ENCODE data around the gene TMEM54.

TMEM54 gene

DNA sequence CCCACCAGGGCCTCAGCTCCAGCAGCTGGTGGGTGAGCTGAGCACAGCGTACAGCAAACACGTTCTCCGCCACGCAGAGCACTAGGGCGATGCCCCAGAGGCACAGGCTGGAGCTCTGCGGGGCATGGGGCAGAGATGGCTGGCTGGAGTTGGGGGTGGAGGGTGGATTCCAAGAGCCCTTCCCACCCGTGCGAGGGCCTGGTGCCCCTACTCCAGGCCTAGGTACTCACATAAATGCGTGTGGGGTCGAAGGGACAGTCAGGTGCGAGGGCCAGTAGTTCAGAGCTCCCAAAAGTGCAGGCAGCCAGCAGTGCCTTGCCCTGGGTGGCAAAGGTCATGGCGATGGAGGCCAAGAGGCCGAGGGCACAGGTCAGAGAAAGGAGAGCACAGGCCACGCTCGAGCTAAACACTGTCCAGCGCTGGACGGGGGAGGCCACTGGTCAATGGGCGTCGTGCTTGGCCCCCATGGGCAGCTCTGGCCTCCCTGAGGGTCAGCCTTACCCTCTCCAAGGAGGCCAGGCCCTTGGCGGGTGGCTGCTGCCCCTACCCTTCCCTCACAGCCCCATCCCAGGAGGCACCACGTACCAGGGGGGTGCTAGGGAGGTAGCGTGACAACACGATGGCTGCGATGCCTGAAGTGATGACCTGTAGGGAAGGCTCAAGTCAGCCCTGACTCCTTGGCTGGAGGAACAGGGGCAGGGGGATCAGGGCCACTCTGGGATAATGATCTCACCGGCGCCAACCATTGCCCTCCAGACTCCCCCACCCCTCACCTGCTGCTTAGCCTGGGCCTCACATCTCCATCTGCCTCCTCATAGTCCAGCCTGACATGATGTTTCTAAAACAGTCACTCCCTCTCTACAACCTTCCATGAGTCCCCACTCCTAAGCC is 5.6 kb downstream of the TMEM54 start:
- no peak for DNase-seq (ENCODE audit: low spot score)

DNA sequence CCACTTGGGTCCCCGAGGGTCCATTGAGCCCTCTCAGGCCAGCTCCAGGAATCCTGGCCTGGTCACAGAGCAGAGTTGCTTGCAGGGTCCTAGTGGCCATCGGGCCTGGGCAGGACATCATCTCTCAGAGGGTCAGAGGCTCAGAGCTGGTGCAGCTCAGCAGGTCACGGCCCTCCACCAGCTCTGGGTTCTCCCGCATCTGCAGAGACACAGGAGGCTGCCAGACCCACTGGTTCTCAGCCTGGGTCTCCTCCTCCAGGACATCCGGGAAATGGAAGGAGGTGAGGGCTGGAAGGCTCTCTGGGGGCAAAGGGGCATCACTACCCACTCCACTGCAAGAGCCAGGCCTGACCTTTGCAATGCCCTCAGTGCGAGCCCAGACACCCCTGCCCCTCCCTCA is 6.5 kb downstream of the TMEM54 start:
- DNase-seq (ENCODE audit: low spot score) = no peak

GRCh38 chr1:32894019-32894600 is 7.1 kb downstream of the TMEM54 start:
- no peak for DNase-seq (ENCODE audit: low spot score)

- no peak for DNase-seq (ENCODE audit: low spot score)
These were observed 7.8 kb downstream of the TMEM54 start for GRCh38 chr1:32893198-32894018.

GRCh38 chr1:32892368-32893197 is 8.6 kb downstream of the TMEM54 start:
- peak; percentile 24 for DNase-seq (ENCODE audit: low spot score)

DNA sequence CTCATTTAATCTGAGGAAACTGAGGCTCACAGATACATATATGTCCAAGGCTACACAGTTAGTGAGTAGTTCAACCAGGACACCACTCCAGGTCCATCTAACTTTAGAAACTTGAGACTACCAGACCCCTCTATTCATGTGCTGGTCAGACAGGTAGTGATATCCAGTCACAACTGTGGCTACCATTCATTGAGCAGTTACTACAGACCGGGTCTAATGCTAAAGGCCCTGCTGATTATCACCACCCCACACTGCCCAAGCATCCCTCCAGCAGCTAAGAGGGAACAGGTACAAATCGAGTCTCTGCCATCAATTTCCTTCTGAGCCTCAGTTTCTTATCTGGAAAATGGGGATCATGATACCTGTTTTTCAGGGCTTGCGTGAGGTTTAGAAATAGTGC is 9.6 kb downstream of the TMEM54 start:
- no peak for DNase-seq (ENCODE audit: low spot score)

GRCh38 chr1:32891241-32891570 is 10.0 kb downstream of the TMEM54 start:
- no peak for DNase-seq (ENCODE audit: low spot score)

DNA sequence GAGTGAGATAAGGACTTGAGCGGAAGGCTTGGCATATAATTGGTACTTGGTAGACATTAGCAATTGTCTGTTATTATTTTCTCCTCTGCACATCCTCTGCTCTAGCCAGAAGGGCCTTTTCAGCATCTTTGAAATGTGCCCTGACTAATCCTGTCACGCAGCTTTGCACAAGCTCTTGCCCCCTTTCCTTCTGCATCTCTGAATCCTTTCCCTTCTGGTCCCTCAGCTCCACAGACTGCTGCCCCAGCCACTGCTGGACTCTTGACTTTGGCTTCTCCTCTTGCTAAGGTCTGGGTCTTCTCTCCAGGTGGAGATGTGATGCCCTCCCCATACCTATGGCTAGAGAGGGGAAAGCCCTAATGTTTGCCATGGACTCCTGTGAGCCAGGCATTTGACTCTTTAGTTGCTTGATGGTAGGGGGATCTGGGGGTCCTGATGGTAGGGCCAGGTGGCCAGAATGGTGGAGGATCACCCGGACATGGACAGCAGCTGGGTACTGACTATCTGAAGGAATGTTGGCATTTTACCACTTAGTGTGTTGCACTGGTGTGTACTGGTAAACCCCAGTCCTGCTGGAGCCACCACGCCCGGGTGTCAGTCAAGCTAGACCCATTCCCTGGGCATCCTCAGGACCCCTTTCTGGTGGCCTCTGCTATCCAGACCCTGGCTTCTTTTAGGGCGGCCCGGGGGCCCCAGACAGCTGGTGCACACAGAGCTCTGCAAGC is 10.5 kb downstream of the TMEM54 start:
- no peak for DNase-seq (ENCODE audit: low spot score)

DNA sequence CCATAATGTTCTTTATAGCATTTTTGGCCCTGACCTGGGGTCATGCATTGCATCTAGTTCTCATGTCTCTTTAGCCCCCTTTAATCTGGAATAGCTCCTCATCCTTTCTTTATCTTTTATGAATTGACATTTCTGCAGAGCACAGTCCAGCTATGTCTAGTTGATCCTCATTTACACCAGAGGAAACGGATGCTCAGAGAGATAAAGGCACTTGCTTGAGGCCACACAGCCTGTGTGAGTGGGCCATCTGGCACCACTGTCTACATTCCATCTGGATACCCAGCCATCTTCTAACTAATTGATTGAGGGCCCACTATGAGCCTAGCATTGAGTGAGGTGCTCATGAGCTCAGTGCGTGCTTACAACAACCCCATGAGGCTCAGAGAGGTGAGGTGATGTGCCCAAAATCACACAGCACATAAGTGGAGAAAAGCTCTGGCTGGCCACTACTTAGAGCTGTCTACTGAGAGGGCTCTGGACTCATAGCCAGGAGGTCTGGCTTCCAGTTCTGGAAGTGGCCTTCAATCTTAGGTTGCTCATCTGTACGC is 11.4 kb downstream of the TMEM54 start:
- DNase-seq (ENCODE audit: low spot score) = no peak

DNA sequence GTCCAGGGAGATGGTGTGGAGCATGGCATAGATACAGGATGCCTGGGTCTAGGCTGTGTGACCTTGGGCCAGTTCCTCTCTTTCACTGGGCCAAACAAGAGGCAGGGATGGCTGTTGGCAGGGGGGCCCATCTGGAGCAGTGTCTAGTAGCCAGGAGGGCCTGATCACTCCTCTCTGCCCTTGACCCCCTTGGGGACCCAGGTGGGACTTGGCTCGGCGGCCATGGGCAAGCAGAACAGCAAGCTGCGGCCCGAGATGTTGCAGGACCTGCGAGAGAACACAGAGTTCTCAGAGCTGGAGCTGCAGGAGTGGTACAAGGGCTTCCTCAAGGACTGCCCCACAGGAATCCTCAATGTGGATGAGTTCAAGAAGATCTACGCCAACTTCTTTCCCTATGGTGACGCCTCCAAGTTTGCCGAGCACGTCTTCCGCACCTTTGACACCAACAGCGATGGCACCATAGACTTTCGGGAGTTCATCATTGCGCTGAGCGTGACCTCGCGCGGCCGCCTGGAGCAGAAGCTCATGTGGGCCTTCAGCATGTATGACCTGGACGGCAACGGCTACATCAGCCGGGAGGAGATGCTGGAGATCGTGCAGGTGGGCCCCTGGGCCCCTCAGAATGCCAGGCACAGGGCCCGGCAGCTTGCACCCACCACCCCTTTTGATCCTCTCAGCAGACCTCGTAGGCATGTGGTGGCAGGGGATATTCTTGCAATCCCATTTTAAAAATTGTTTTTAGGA is 12.3 kb downstream of the TMEM54 start:
- no peak for DNase-seq (ENCODE audit: low spot score)

- no peak for DNase-seq (ENCODE audit: low spot score)
These were observed 13.1 kb downstream of the TMEM54 start for GRCh38 chr1:32888134-32888533.

DNA sequence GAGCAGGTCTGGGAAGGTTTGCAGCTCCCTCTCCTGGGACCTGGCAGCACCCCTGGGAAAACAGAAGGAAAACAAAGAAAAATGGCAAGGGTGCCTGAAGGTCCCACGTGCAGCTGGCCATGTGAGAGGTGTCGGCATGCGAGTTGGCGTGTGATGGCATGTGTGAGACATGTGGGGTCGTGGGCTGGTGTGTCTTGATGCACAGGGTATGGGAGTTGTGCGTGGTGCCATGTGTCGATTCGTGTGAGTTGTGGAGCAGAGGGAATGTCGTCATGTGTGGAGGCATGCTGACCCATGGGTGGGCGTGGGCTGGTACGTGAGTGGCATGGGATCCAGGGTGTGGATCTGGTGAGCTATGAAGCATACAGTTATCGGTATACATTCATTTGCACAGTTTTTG is 13.6 kb downstream of the TMEM54 start:
- DNase-seq (ENCODE audit: low spot score) = no peak

- DNase-seq (ENCODE audit: low spot score) = no peak
These were observed 14.3 kb downstream of the TMEM54 start for GRCh38 chr1:32886828-32887414.

GRCh38 chr1:32886004-32886827 is 15.0 kb downstream of the TMEM54 start, which contains the start of gene HPCA:
Gene HPCA, plus strand, starts transcription at chr1:32886491. Its CDS starts 2,408 bp downstream, at chr1:32888899.
- no peak for DNase-seq (ENCODE audit: low spot score)

- DNase-seq (ENCODE audit: low spot score) = no peak
These were observed 15.5 kb downstream of the TMEM54 start for GRCh38 chr1:32885676-32886003.

GRCh38 chr1:32884726-32885125 is 16.5 kb downstream of the TMEM54 start:
- no peak for DNase-seq (ENCODE audit: low spot score)

DNA sequence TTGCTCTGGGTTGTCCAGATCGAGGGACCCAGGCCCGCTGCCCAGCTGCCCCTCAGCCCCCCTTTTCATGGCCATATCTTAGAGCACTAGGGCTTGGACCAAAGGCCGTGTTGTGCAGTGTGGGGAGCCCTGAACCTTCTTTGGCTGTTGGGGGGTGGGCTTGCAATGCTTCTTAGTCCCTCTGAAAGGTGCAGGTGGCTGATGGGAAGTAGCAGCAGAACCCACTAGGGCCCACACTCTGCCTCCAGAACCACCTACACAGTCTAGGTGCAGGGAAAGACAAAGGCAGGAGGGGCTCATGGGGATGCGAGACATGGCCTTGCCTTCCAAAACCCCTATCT is 17.2 kb downstream of the TMEM54 start:
- DNase-seq (ENCODE audit: low spot score) = no peak

DNA sequence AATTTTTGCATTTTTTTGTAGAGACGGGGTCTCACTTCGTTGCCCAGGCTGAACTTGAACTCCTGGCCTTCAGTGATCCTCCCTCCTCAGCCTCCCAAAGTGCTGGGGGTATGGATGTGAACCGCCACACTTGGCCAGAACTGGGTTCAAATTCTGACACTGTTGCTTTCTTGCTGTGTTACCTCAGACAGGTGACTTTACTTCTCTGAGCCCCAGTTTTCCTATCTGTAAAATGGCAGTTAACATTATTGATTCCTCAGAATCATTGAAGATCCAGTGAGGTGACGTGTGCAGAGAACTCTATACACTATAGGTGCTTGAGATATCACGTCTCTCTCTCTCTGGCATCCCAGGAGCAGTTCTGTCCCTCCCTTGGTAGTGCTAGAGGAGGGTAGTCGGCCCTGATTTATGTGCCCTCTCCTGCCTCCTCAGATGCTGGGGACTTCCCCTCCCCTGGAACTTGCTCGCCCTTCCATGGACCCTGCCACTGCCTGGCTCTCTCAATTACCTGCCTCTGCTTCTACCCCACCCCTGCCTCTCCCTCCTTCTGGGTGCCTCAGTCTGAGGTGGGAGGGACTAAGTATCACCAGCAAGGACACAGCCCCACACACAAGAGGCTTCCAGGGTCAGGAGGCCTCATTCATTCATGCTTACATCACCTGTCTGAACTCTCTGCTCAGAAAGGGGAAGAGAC is 17.7 kb downstream of the TMEM54 start:
- no peak for DNase-seq (ENCODE audit: low spot score)
